ENCODE results near the gene OR10P1.

- peak in 2 of 3 donors; percentile 57 to 61 for TF ChIP-seq CTCF (IDR thresholded peaks at IDR 0.05)
- TF ChIP-seq EP300 (IDR thresholded peaks at IDR 0.05) = no peak
Observed at GRCh38 chr12:55619354-55620138, 17.1 kb upstream of the OR10P1 start.

All from ovary (tissue), 3 donors.